Measurements from ENCODE around the gene SLC22A5.

The SLC22A5 gene

GRCh38 chr5:132405646-132406045, 36.1 kb downstream of the SLC22A5 start:
- TF ChIP-seq CTCF (IDR thresholded peaks at IDR 0.05; ENCODE audit: control extremely low read depth, extremely low read depth, low read depth, missing control alignments), result no peak
- POLR2A ChIA-PET, result no interaction called here
- CTCF ChIA-PET, result interaction anchor here (1.1 to 8.6 kb wide), 6 partner anchors 9 to 225 kb away, joined by 3 to 84 read pairs (median 5); no protein-coding TSS in a partner anchor
- DNase-seq (ENCODE audit: extremely low spot score), result no peak

DNA sequence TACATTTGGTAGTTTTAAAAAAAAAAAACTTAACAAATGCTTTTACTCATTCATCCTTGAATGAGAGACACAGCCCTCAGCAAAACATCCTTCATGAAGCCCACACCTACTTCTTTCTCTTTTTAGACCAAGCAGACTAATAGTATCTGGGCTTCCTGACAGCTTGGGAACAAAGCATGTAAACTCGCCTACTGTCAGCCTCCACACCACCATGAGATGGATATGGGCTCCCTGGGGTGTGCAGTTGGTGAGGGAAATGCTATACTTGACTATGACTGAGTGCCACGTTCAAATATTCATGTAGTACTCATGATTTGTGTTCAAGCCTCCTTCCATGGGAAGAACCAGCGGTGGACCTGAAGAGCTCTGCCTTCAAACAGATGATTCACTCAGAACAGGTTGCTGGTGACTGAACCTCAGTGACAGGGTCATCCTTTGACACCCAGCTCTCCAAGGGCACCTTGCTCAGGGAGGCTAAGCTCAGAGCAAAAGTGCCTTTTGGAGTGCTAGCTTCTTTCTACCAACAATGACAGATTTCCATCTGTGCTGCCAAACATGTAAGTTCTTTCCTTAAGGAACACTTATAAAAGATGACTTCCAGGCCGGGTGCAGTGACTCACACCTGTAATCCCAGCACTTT, 36.8 kb downstream of the SLC22A5 start:
- DNase-seq (ENCODE audit: extremely low spot score), result no peak
- no peak for TF ChIP-seq CTCF (IDR thresholded peaks at IDR 0.05; ENCODE audit: control extremely low read depth, extremely low read depth, low read depth, missing control alignments)
- CTCF ChIA-PET, result interaction anchor here (1.1 to 8.6 kb wide), 6 partner anchors 11 to 226 kb away, joined by 3 to 84 read pairs (median 3); no protein-coding TSS in a partner anchor
- POLR2A ChIA-PET, result interaction anchor here (0.6 kb wide), 1 partner anchor 909 kb away, joined by 4 read pairs; no protein-coding TSS in a partner anchor

- ChIA-PET CTCF (interaction anchor here (1.0 to 8.6 kb wide), 5 partner anchors 10 to 98 kb away, joined by 3 to 84 read pairs (median 3); partner anchors contain the start of gene IRF1), POLR2A (no interaction called here)
- no peak for TF ChIP-seq CTCF (IDR thresholded peaks at IDR 0.05; ENCODE audit: control extremely low read depth, extremely low read depth, low read depth, missing control alignments)
- DNase-seq (ENCODE audit: extremely low spot score), result no peak
Measured at GRCh38 chr5:132407970-132408369, 38.5 kb downstream of the SLC22A5 start.

DNA sequence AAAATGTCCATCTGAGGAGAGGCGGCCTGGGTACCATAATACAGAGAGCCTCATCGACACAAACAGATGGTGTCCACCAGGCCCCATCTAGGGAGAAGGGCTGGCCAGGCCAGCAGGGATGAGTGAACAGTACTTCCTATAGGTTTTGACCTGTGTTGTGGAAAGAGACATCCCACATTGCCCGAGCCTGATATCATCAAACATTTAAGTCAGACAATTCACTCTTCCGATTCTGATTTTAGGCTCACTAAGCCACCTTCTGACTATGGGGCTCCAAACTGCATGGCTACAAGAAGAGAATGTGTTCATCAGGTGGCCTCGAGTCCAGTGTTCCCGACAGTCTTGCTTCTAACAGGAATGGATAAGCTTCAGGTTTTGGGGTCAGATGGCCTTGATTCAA, 38.9 kb downstream of the SLC22A5 start:
- no peak for DNase-seq (ENCODE audit: extremely low spot score)
- ChIA-PET CTCF (interaction anchor here (1.1 to 8.6 kb wide), 5 partner anchors 15 to 97 kb away, joined by 3 to 84 read pairs (median 5); partner anchors contain the start of gene IRF1), POLR2A (no interaction called here)
- no peak for TF ChIP-seq CTCF (IDR thresholded peaks at IDR 0.05; ENCODE audit: control extremely low read depth, extremely low read depth, low read depth, missing control alignments)

DNA sequence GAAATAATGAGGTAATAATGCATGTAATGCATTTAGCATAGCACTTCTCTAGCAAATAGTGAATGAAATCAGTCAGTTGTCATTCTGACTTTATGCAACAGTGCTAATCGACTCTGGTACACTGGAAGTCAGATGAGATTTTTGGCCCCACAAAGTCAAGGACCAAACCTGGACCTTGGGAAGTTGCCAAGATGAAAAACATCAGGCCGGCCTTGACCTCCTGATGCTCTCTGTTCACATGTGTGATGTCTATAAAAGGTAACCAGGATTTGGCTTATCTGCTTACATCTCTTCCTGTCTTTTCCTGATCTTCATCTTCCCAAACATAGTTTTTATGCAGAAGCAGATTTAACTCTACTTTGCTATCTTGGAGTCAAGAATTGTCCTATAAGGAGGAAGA, 39.5 kb downstream of the SLC22A5 start:
- DNase-seq (ENCODE audit: extremely low spot score), result no peak
- no peak for TF ChIP-seq CTCF (IDR thresholded peaks at IDR 0.05; ENCODE audit: control extremely low read depth, extremely low read depth, low read depth, missing control alignments)
- POLR2A ChIA-PET, result no interaction called here
- CTCF ChIA-PET, result interaction anchor here (1.1 to 8.6 kb wide), 5 partner anchors 14 to 97 kb away, joined by 3 to 84 read pairs (median 5); partner anchors contain the start of gene IRF1

GRCh38 chr5:132410451-132411303, 41.2 kb downstream of the SLC22A5 start:
- CTCF ChIA-PET, result interaction anchor here (0.7 to 8.6 kb wide), 22 partner anchors 10 to 1178 kb away, joined by 3 to 84 read pairs (median 6); partner anchors contain the start of genes IRF1 and SLC22A5
- peak; percentile 86 for DNase-seq (ENCODE audit: extremely low spot score)
- POLR2A ChIA-PET, result interaction anchor here (1.4 kb wide), 1 partner anchor 77 kb away, joined by 5 read pairs; no protein-coding TSS in a partner anchor
- TF ChIP-seq CTCF (IDR thresholded peaks at IDR 0.05; ENCODE audit: control extremely low read depth, extremely low read depth, low read depth, missing control alignments), result peak; percentile 47
